Ascending aorta (tissue), 2 donors: ENCODE measurements around the gene TMEM266. TPM values are rescaled to one million over a fixed set of nuclear protein-coding genes. Genes with fewer than 3 reads are reported as not detected.

ENCODE experiments used
- DNase-seq, 2 donors: peaks; one replicate each; pipeline ENCODE4 v3.0.0-alpha.2; 2019; ENCODE audit warnings: low spot score in 2 of 2
- H3K27ac ChIP-seq, 2 donors: fragments of 200-600 bp; sonication (generic); one replicate each; pipeline ENCODE4 v1.5.1; 2016 to 2017; ENCODE audit warnings: mild to moderate bottlenecking in 1 of 2
- H3K27me3 ChIP-seq: fragments of 200-600 bp; sonication (generic); one replicate; pipeline ENCODE4 v1.5.1; 2017
- H3K36me3 ChIP-seq, 2 donors: fragments of 200-600 bp; sonication (generic); one replicate each; pipeline ENCODE4 v1.5.1; 2016
- H3K4me1 ChIP-seq, 2 donors: fragments of 200-600 bp; sonication (generic); one replicate each; pipeline ENCODE4 v1.5.1; 2016 to 2017; ENCODE audit warnings: mild to moderate bottlenecking in 1 of 2
- H3K4me3 ChIP-seq, 2 donors: fragments of 200-600 bp; sonication (generic); one replicate each; pipeline ENCODE4 v1.5.1; 2016 to 2017; ENCODE audit warnings: mild to moderate bottlenecking in 1 of 2
- H3K9me3 ChIP-seq, 2 donors: fragments of 200-600 bp; sonication (generic); one replicate each; pipeline ENCODE4 v1.5.1; 2016
- intact Hi-C: fragments of 100-400 bp; cut with DNase I; formaldehyde crosslinking; loops from one replicate; pipeline ENCODE4 v1.15.1; 2023
- total RNA-seq: library from RNA; depleted of rRNA; stranded (reverse); fragments of >200 nt; gene quantifications from one replicate; pipeline ENCODE4 v1.1.0, GENCODE V29; 2016
- TF ChIP-seq, protein P1 (sequence below), 3 experiments: fragments of 200-600 bp in 2 of 3; fragments of 450-650 bp in 1 of 3; sonication (generic) in 2 of 3; IDR thresholded peaks; one replicate each; pipeline ENCODE4 v1.5.1; 2016 to 2019; ENCODE audit warnings: antibody characterized with exemption in 3 of 3, mild to moderate bottlenecking in 1 of 3, moderate library complexity in 1 of 3

Gene TMEM266
- total RNA-seq, 1 donor from 2014 or later, result not detected

DNA sequence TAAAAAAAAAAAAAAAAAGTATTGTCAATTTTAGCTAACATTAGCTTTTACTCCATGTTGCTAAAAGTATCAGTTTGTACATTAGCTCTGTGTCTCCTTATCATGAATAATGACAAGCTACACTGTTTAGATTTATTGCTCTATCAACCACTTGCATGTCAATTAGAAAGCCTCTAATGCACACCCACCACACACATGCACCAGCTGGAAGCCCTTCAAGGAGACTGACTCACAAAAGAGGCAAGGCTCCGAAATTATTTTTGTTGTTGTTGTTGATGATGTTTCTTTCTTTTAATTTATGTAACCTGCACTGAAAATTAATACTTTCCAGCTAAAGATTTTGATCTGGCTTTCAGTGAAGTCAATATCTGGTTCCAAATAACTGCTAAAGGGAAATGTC is 180.0 kb downstream of the TMEM266 start:
- Histone ChIP-seq H3K36me3 (peaks cover 0 to 3% of the 10 kb centered on the region in 2 donors), H3K9me3 (no peaks in the 10 kb centered on the region), H3K27me3 (no peaks in the 10 kb centered on the region), H3K27ac (no peak overlapping the region), H3K4me1 (no peaks in the 10 kb centered on the region), H3K4me3 (no peak overlapping the region)
- DNase-seq, result no peak
- TF ChIP-seq, protein P1, sequence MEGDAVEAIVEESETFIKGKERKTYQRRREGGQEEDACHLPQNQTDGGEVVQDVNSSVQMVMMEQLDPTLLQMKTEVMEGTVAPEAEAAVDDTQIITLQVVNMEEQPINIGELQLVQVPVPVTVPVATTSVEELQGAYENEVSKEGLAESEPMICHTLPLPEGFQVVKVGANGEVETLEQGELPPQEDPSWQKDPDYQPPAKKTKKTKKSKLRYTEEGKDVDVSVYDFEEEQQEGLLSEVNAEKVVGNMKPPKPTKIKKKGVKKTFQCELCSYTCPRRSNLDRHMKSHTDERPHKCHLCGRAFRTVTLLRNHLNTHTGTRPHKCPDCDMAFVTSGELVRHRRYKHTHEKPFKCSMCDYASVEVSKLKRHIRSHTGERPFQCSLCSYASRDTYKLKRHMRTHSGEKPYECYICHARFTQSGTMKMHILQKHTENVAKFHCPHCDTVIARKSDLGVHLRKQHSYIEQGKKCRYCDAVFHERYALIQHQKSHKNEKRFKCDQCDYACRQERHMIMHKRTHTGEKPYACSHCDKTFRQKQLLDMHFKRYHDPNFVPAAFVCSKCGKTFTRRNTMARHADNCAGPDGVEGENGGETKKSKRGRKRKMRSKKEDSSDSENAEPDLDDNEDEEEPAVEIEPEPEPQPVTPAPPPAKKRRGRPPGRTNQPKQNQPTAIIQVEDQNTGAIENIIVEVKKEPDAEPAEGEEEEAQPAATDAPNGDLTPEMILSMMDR (IDR thresholded peaks at IDR 0.05), result no peak
- intact Hi-C loops, result no loop called here

DNA sequence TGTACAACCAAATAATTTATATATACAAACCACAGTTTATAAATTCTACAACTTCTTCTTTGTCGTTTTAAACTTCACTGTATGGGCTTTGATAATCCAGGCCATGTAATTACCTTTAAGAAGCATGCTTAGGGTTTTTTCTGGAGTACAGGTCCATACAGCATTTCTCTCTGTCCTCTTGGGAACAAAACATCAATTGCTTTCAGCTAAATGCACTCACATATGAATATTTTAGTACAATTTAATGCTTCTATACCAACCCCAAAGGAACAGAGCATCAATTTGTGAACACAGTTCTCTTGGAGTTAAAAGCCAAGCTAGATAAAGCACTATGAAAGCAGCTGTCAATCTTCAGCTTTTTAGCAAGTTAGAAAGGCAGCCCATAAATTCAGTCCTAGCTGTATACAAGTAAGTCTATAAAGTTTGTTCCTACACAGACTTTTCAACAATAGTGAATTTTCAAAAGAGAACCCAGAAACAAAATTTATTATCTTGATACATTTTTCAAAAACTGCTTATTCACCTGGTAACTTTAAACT is 185.4 kb downstream of the TMEM266 start:
- no peak overlapping the region for H3K27ac ChIP-seq
- H3K4me3 ChIP-seq, result no peak overlapping the region
- no peaks in the 10 kb centered on the region for H3K4me1 ChIP-seq
- H3K36me3 ChIP-seq, result peaks cover 0 to 3% of the 10 kb centered on the region in 2 donors
- intact Hi-C loops, result no loop called here
- H3K27me3 ChIP-seq, result no peaks in the 10 kb centered on the region
- TF ChIP-seq, protein P1 (IDR thresholded peaks at IDR 0.05), result no peak
- no peak for DNase-seq
- no peaks in the 10 kb centered on the region for H3K9me3 ChIP-seq

DNA sequence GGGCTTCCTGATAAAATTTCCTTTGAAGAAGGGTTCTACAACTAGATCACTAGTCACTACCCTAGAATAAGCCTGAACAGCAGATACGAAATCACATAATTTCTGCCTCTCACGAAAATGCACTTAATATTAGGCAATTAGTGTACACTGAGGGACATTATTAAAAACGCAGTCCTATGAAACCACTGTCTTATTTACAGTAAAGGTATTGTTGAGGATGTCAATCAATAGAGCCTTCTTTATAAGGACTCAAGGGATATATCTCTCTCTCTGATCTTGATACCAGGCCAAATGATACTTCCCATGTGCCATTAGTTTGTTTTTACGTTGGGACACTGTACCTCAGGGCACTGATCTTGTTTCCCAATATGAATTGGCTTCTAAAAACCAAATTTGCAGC is 191.9 kb downstream of the TMEM266 start:
- no peaks in the 10 kb centered on the region for H3K9me3 ChIP-seq

DNA sequence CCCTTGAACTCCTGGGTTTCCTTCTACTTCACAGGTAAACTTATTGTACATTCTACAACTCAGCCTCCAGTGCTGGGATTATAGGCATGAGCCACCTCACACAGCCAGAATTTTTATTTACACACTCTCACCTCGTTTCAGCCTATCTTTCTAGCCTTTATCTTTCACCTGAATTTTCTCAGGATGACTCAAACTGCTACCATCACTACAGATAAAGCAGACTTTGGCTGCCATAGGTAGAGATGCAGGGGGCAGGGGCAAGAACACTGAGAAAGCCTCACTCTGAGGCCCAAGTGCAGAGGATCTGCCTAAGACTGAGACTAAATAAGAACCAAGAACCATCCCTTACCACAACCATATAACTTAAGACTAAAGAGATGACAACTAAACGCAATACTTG is 192.5 kb downstream of the TMEM266 start:
- H3K9me3 ChIP-seq, result no peaks in the 10 kb centered on the region
- H3K4me3 ChIP-seq, result no peak overlapping the region
- DNase-seq, result no peak
- intact Hi-C loops, result no loop called here
- no peak overlapping the region for H3K27ac ChIP-seq
- TF ChIP-seq, protein P1 (IDR thresholded peaks at IDR 0.05), result no peak
- H3K4me1 ChIP-seq, result no peaks in the 10 kb centered on the region
- H3K27me3 ChIP-seq, result no peaks in the 10 kb centered on the region
- H3K36me3 ChIP-seq, result no peaks in the 10 kb centered on the region

More for the DNA sequence above, 191.9 kb downstream of the TMEM266 start:
- H3K27ac ChIP-seq, result no peak overlapping the region
- TF ChIP-seq, protein P1 (IDR thresholded peaks at IDR 0.05), result no peak
- no peak for DNase-seq
- no peak overlapping the region for H3K4me3 ChIP-seq
- intact Hi-C loops, result no loop called here
- no peaks in the 10 kb centered on the region for H3K4me1 ChIP-seq
- no peaks in the 10 kb centered on the region for H3K36me3 ChIP-seq
- H3K27me3 ChIP-seq, result no peaks in the 10 kb centered on the region

DNA sequence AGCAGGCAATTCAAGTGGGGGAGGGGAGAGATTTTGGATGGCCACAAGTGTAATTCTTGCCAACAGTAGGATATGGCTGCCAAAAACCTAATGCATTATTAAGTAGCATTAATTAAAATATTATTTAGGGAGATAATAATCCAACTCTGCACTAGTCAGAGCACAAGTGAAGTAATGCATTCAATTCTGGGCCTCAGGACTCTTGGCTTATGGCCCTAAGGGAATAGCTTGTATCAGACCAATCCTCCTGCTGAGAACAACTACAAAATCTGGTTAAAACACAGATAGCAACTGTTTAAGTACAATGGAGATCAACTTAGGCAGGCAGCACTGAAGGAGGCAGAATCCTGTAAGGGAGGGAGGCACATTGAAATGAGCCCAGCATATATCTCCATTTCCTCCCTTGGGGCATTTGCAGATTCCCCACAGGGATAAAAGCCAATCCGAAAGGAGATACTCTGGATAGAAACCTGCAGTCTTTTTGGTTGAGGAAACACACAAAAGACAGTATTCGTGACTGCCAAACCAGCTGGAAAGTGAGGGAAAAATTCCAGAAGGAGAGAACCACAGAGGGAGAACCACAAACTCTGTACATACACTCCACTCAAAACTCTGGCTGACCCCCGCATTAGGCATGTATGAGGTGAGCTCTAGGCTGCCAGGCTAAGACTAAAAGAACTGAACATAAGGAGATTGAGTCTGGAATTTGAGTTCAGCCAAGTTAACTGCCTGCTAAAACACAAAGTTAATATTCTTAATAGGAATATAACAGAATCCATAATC is 194.1 kb downstream of the TMEM266 start:
- peaks cover 4 to 10% of the 10 kb centered on the region in 2 donors for H3K36me3 ChIP-seq
- no peaks in the 10 kb centered on the region for H3K27me3 ChIP-seq
- H3K9me3 ChIP-seq, result no peaks in the 10 kb centered on the region
- H3K27ac ChIP-seq, result no peak overlapping the region
- no peaks in the 10 kb centered on the region for H3K4me1 ChIP-seq
- no peak for DNase-seq
- intact Hi-C loops, result no loop called here
- TF ChIP-seq, protein P1 (IDR thresholded peaks at IDR 0.05), result no peak
- H3K4me3 ChIP-seq, result no peak overlapping the region

Other genes starting within 250 kb of the TMEM266 start
- 40.3 TPM for gene UBE2Q2, start 216.5 kb upstream of the TMEM266 start, total RNA-seq
- gene FBXO22, start 156.1 kb upstream of the TMEM266 start, total RNA-seq, result 2.9 TPM
- gene NRG4, start 47.6 kb upstream of the TMEM266 start, total RNA-seq, result not detected